ENCODE results near the gene LRRN4.

DNA sequence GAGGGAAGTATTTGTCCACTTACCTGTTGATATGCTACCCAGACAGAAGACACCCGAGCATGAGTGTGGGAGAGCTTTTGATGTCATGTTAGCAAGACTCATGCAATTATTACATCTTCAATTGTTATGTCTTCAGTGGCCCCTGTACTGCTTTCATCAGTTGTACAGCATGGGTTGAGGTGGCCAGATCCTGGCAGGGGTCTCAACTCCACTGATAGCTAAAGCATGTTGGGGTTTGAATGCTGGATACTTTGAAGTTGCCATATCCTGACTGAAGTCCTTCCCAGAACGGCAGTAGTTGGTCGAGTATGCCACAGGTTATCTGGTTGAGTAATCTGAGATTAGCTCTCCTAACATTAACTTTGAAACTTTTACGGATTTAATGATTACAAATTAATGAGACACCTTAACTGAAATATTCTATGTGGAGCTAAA lies 46.7 kb downstream of the LRRN4 start:
- TF ChIP-seq POLR2AphosphoS5 (IDR thresholded peaks at IDR 0.05; ENCODE audit: low read depth, low read length) (no peak), POLR2A (IDR thresholded peaks at IDR 0.05; ENCODE audit: low read depth, low read length) (no peak), TAF1 (IDR thresholded peaks at IDR 0.05; ENCODE audit: borderline replicate concordance, low read depth, low read length) (no peak)

All from GM12892 (cell line).